Ishikawa (cell line): ENCODE measurements around the gene SYT8.

Experiments
- CEBPB ChIP-seq: IDR thresholded peaks from 2 replicates; pipeline ENCODE4 v1.6.1; 2012
- EGR1 ChIP-seq: IDR thresholded peaks from 2 replicates; pipeline ENCODE4 v1.6.1; 2012
- EP300 ChIP-seq: IDR thresholded peaks from 2 replicates; pipeline ENCODE4 v1.6.1; 2012; ENCODE audit warnings: borderline replicate concordance
- FOXM1 ChIP-seq: IDR thresholded peaks from 2 replicates; pipeline ENCODE4 v1.6.1; 2012; ENCODE audit warnings: low read depth, borderline replicate concordance
- RAD21 ChIP-seq: IDR thresholded peaks from 2 replicates; pipeline ENCODE4 v1.6.1; 2012; ENCODE audit warnings: low read depth
- TAF1 ChIP-seq: IDR thresholded peaks from 2 replicates; pipeline ENCODE4 v1.6.1; 2012; ENCODE audit warnings: low read depth, mild to moderate bottlenecking
- TCF12 ChIP-seq: IDR thresholded peaks from 2 replicates; pipeline ENCODE4 v1.6.1; 2012; ENCODE audit warnings: low read depth
- TEAD4 ChIP-seq: IDR thresholded peaks from 2 replicates; pipeline ENCODE4 v1.6.1; 2012
- YY1 ChIP-seq: IDR thresholded peaks from 2 replicates; pipeline ENCODE4 v1.6.1; 2012; ENCODE audit warnings: low read depth
- ZBTB7A ChIP-seq: IDR thresholded peaks from 2 replicates; pipeline ENCODE4 v1.6.1; 2012; ENCODE audit warnings: low read depth
- TF ChIP-seq, protein P1 (sequence below): IDR thresholded peaks from 2 replicates; pipeline ENCODE4 v1.6.1; 2012
- TF ChIP-seq, protein P2 (sequence below): IDR thresholded peaks from 2 replicates; pipeline ENCODE4 v1.6.1; 2012; ENCODE audit warnings: low read depth, mild to moderate bottlenecking

DNA sequence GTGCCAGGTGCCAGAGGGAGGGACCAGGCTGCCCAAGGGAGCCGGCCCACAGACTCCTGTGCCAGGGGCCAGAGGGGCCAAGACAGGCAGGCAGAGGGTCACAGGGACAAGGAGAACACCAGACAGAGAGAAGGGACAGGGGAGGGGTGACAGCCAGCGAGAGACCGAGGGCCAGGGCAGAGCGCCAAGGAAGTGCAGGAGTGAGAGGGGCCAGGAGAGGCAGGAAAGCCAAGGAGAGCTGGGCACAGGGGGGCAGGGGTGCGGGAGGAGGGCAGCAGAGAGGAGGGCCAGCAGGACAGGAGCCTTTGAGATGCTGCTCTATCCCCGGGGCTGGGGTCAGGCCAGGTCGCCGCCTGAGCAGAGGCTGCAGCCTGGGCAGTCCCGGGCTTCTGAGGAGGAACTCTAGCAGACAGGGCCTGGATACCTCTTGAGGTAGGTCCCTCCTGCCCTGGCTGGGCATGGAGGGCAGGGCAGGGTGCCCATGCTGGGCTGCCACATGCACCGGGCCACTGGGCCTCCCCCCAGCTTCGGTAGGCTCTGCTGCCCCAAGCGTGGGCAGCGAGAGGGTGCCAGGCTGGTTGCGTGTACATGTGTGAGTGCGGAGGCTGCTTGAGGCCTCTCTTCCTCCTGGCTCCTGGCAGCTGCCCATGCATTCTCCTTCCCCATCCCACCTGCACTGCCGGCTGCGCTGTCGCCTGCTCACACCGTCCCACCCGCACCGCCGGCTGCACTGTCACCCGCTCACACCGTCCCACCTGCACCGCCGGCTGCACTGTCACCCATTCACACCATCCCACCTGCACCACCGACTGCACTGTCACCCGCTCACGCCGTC, 30.3 kb downstream of the SYT8 start:
- TF ChIP-seq, protein P1, sequence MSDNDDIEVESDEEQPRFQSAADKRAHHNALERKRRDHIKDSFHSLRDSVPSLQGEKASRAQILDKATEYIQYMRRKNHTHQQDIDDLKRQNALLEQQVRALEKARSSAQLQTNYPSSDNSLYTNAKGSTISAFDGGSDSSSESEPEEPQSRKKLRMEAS: no peak
- TF ChIP-seq RAD21 (no peak), YY1 (no peak), TAF1 (no peak), EGR1 (no peak), EP300 (no peak), CEBPB (no peak), FOXM1 (no peak), TEAD4 (no peak), TCF12 (no peak), ZBTB7A (no peak)
- TF ChIP-seq, protein P2, sequence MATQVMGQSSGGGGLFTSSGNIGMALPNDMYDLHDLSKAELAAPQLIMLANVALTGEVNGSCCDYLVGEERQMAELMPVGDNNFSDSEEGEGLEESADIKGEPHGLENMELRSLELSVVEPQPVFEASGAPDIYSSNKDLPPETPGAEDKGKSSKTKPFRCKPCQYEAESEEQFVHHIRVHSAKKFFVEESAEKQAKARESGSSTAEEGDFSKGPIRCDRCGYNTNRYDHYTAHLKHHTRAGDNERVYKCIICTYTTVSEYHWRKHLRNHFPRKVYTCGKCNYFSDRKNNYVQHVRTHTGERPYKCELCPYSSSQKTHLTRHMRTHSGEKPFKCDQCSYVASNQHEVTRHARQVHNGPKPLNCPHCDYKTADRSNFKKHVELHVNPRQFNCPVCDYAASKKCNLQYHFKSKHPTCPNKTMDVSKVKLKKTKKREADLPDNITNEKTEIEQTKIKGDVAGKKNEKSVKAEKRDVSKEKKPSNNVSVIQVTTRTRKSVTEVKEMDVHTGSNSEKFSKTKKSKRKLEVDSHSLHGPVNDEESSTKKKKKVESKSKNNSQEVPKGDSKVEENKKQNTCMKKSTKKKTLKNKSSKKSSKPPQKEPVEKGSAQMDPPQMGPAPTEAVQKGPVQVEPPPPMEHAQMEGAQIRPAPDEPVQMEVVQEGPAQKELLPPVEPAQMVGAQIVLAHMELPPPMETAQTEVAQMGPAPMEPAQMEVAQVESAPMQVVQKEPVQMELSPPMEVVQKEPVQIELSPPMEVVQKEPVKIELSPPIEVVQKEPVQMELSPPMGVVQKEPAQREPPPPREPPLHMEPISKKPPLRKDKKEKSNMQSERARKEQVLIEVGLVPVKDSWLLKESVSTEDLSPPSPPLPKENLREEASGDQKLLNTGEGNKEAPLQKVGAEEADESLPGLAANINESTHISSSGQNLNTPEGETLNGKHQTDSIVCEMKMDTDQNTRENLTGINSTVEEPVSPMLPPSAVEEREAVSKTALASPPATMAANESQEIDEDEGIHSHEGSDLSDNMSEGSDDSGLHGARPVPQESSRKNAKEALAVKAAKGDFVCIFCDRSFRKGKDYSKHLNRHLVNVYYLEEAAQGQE: no peak
